AG09309 (cell line): ENCODE measurements around the gene P3H1.
"Not testable (repeated sequence)": the region's sequence is repeated elsewhere in the genome, so short reads cannot be mapped to it uniquely, and the experiment has no call there.

ENCODE experiments used
- DNase-seq: peaks from one replicate; pipeline ENCODE4 v3.0.0-alpha.2; 2010; ENCODE audit warnings: low read depth
- H3K4me3 ChIP-seq: 2 replicates; pipeline ENCODE4 v1.5.1; 2011; ENCODE audit warnings: mild to moderate bottlenecking, low read depth, low read length, moderate library complexity; ENCODE audit not compliant: control insufficient read depth
- TF ChIP-seq, protein P1 (sequence below): IDR thresholded peaks from 2 replicates; pipeline ENCODE4 v1.5.1; 2011; ENCODE audit warnings: mild to moderate bottlenecking, low read depth, low read length, inconsistent platforms; ENCODE audit not compliant: insufficient read depth, control insufficient read depth; ENCODE audit errors: missing control alignments

P3H1 gene

DNA sequence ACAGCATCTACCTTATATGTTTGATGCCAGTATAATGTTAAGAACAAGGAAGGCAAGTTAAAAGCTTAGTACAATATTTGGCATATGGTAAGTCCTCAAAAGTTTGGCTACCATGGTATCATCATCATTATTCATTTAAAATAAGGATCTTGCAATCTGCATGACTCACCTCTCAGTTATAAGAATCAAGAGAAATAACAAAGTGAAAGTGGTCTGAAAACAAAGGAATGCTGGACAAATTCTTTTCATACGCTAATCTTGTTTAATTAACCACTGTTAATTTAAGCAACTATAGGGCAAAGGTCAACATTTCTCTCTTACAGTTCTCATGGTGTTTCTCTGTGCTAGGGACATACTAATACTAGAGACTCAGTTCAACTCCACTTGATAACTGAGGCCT lies 13.8 kb downstream of the P3H1 start:
- DNase-seq: peak; percentile 32
- H3K4me3 ChIP-seq: no peak overlapping the region
- TF ChIP-seq, protein P1, sequence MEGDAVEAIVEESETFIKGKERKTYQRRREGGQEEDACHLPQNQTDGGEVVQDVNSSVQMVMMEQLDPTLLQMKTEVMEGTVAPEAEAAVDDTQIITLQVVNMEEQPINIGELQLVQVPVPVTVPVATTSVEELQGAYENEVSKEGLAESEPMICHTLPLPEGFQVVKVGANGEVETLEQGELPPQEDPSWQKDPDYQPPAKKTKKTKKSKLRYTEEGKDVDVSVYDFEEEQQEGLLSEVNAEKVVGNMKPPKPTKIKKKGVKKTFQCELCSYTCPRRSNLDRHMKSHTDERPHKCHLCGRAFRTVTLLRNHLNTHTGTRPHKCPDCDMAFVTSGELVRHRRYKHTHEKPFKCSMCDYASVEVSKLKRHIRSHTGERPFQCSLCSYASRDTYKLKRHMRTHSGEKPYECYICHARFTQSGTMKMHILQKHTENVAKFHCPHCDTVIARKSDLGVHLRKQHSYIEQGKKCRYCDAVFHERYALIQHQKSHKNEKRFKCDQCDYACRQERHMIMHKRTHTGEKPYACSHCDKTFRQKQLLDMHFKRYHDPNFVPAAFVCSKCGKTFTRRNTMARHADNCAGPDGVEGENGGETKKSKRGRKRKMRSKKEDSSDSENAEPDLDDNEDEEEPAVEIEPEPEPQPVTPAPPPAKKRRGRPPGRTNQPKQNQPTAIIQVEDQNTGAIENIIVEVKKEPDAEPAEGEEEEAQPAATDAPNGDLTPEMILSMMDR: no peak

DNA sequence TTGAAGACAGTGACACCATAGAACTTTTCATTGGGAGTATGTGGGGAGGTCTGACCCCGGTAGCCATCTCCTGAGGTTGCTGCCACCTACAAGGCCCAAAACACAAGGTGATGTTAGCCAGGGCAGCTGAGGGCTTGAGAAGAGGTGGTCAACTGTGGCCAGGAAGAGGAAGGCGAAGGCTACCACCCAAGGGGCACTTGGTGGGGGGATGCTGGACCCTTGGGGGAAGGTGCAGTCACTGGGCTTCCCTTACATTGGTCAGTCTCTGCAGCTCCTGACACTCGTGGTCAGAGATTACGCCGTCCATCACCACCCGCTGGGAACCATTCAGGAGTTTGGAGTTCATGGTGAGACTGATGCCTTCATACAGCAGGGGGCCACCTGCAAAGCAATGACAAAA lies 14.5 kb downstream of the P3H1 start:
- TF ChIP-seq, protein P1: no peak
- no peak for DNase-seq
- no peak overlapping the region for H3K4me3 ChIP-seq

DNA sequence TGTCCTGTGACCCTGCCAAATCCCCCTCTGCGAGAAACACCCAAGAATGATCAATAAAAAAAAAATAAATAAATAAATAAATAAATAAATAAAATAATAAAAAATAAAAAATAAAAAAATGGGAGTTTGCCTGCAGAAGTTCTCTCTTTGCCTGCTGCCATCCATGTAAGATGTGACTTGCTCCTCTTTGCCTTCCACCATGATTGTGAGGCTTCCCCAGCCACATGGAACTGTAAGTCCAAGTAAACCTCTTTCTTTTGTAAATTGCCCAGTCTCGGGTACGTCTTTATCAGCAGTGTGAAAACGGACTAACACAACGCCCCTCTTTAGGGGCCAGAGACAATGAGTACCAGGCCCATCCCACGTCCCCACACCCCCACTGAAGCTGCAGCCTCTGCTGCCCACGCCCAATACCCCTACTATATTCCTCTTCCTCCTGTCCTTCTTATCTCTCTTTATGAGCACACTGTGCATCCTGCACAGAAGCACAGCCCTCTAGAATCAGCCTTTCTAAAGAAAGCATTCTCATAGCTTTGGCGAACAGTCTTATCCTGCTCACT lies 15.2 kb downstream of the P3H1 start:
- DNase-seq, H3K4me3 ChIP-seq: not testable (repeated sequence)

DNA sequence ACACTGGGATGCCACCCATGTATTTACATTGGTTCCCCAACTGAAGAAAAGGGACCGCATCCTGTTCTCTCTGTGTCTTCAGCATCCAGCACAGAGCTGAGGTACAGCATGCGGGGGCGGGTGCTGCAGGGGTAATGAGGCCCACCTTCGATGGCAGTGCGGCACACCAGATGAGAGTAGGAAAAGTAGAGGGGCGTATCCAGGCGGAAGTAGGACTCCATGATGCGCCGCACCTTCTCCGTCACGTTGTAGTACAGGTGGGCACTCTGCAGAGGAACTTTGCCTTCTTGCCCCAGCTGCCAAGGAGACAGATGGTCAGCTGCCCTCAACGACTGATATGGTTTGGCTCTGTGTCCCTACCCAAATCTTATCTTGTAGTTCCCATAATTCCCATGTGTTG lies 16.8 kb downstream of the P3H1 start:
- no peak overlapping the region for H3K4me3 ChIP-seq
- no peak for DNase-seq
- TF ChIP-seq, protein P1: no peak

DNA sequence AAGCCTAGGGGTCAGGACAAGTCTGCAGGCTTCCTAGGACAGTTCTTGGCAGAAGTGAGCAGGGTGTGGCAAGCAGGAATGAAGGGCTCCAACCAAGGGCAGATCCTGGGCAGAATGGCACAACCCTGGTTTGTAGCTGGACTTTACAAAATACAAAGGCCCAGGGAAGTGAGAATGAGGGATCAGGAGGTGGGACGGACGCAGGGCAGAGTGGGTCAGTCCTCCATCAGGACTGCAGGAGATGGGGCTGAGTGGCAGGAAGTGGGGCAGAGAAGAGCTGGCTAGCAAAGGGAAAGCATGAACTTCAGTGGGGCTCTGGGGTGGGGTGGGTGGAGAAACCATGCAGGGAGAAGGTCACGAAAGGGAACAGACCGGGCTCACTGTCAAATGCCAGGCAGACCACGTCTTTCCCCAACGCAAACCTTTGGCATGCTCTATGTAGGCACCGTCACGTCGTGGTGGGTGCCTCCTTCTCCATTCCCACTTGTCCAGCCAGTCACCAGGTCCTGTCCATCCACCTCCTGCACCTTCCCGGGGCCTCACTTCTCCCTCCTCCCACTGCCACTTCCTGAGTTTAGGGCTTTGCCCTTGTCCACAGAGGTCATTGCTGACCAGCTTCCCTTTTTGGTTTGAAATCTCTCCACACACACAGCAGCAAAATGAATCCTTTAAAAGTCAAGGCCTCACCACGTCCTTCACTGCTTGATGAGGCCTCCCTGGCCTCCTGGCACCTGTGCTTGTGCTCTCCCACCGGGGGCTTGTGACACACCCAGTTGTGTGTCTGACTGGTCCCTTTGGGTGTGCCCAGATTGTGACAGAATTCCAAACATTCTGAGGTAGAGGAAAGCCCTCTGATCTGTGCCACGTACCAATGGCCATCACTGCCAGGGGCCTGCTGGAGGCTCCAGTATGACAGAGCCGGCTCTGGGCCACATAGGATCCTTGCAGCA lies 18.1 kb downstream of the P3H1 start:
- H3K4me3 ChIP-seq: no peak overlapping the region
- no peak for DNase-seq
- TF ChIP-seq, protein P1: no peak

DNA sequence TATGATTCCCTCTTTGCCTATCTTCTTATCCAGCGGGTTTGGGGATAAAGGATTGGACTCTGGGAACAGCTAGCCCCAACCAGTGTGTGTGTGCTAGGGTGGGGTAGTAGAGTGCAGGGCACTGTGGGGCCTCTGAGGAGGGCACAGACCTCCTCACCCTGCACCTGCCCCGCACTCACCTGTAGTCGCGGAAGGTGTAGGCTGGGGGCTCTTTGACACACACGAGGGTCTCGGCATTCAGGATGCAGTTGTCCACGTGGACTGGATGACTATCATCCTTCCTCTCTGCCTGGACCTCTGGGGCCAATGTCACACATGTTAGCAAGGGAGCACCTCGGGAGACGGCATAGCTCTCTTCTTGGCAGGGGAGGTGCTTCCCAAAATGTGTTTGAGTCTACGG lies 18.8 kb downstream of the P3H1 start:
- no peak overlapping the region for H3K4me3 ChIP-seq
- no peak for DNase-seq
- TF ChIP-seq, protein P1: no peak

DNA sequence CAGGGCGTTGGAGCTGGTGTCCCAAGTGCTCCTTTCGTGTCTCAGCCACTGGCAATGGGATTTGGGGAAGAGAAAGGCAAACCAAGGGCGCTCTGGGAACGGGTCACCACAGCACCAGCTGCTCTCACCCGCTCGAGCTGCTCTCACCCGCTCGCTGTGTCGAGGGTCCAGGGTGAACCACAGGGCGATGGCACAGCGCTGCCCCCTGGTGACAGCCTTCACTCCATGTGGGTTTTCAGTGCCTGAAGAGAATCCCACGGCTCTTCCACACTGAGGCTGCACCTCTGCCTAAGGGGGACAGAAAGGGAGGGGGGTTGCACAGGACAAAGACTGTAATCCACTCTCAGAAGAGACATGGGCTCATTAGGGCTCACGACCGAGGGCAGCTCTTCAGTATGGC lies 19.7 kb downstream of the P3H1 start:
- no peak for DNase-seq
- no peak overlapping the region for H3K4me3 ChIP-seq
- TF ChIP-seq, protein P1: peak; percentile 70
